Stimulated activated CD8-positive, alpha-beta memory T cell treated with anti-CD3 and anti-CD28 coated beads, Interleukin-12 subunit alpha, Interleukin-12 subunit beta, amount 100 ng/mL, for 24 hours (primary cell): ENCODE measurements around the gene CUL9.
A peak's percentile ranks its signal among the peaks of the same experiment; 100 is the strongest.

ENCODE experiments used
- DNase-seq: peaks from one replicate; pipeline ENCODE4 v3.0.0-alpha.2; 2020; ENCODE audit errors: extremely low read depth

The CUL9 gene

GRCh38 chr6:43200541-43200940 lies 18.5 kb downstream of the CUL9 start:
- no peak for DNase-seq

- DNase-seq, result no peak
Observed at GRCh38 chr6:43202451-43202850, 20.5 kb downstream of the CUL9 start.

GRCh38 chr6:43203029-43203717 lies 21.2 kb downstream of the CUL9 start:
- no peak for DNase-seq

- no peak for DNase-seq
Observed at GRCh38 chr6:43203718-43204095, 21.7 kb downstream of the CUL9 start.

GRCh38 chr6:43204271-43205105 lies 22.5 kb downstream of the CUL9 start:
- no peak for DNase-seq

GRCh38 chr6:43205849-43206248 lies 23.9 kb downstream of the CUL9 start:
- no peak for DNase-seq

- no peak for DNase-seq
Observed at GRCh38 chr6:43207286-43207685, 25.3 kb downstream of the CUL9 start.

- no peak for DNase-seq
Observed at GRCh38 chr6:43211955-43212354, 30.0 kb downstream of the CUL9 start.

- DNase-seq, result no peak
Observed at GRCh38 chr6:43213431-43213830, 31.4 kb downstream of the CUL9 start.

- DNase-seq, result no peak
Observed at GRCh38 chr6:43215066-43215465, 33.1 kb downstream of the CUL9 start.

GRCh38 chr6:43216200-43216599 lies 34.2 kb downstream of the CUL9 start:
- no peak for DNase-seq

GRCh38 chr6:43217351-43217750 lies 35.4 kb downstream of the CUL9 start:
- no peak for DNase-seq

GRCh38 chr6:43219119-43219518 lies 37.1 kb downstream of the CUL9 start:
- no peak for DNase-seq

- DNase-seq, result no peak
Observed at GRCh38 chr6:43219814-43220213, 37.8 kb downstream of the CUL9 start.

GRCh38 chr6:43220439-43220951 lies 38.5 kb downstream of the CUL9 start:
- DNase-seq, result no peak

GRCh38 chr6:43221046-43221972 lies 39.3 kb downstream of the CUL9 start:
- no peak for DNase-seq

- no peak for DNase-seq
Observed at GRCh38 chr6:43222418-43223059, 40.5 kb downstream of the CUL9 start.

GRCh38 chr6:43223175-43223574 lies 41.2 kb downstream of the CUL9 start:
- no peak for DNase-seq

- DNase-seq, result no peak
Observed at GRCh38 chr6:43226192-43226851, 44.3 kb downstream of the CUL9 start.

- DNase-seq, result peak; percentile 51
Observed at GRCh38 chr6:43228951-43229802, 47.2 kb downstream of the CUL9 start, which contains the start of gene DNPH1. DNPH1 (minus strand) TSS chr6:43229481; CDS start chr6:43229456, 25 bp downstream.
